HG03575 (cell line): ENCODE measurements around the gene GUCY2D.
"Not testable (repeated sequence)": the region's sequence is repeated elsewhere in the genome, so short reads cannot be mapped to it uniquely, and the experiment has no call there.

Experiments
- ATAC-seq: cut with Tn5 transposase; IDR thresholded peaks from one replicate; pipeline ENCODE4 v1.9.1; 2021; ENCODE audit not compliant: unreplicated experiment, insufficient number of reproducible peaks, low FRiP score; ENCODE audit errors: extremely low read depth

GUCY2D gene

DNA sequence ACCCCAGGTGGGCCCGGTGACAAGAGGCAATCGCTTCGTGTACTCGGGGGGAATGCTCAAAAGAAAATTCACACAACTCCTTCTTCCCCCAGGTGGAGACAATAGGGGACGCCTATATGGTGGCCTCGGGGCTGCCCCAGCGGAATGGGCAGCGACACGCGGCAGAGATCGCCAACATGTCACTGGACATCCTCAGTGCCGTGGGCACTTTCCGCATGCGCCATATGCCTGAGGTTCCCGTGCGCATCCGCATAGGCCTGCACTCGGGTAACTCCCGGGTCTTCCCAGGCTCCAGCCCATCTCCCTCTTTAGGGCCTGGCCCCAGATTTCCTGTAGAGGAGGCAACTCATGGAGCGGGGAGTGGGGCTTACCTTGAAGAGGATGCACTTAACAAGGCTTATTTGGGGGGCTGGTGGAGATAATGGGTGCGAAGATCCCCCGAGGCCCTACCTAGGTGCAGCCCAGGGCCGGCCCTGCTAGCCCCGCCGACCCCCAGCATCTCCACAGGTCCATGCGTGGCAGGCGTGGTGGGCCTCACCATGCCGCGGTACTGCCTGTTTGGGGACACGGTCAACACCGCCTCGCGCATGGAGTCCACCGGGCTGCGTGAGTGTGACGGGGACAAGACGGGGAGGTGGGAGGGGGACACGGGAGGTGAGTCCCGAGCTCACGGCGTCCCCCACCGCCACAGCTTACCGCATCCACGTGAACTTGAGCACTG lies 13.0 kb downstream of the GUCY2D start:
- ATAC-seq = no peak

DNA sequence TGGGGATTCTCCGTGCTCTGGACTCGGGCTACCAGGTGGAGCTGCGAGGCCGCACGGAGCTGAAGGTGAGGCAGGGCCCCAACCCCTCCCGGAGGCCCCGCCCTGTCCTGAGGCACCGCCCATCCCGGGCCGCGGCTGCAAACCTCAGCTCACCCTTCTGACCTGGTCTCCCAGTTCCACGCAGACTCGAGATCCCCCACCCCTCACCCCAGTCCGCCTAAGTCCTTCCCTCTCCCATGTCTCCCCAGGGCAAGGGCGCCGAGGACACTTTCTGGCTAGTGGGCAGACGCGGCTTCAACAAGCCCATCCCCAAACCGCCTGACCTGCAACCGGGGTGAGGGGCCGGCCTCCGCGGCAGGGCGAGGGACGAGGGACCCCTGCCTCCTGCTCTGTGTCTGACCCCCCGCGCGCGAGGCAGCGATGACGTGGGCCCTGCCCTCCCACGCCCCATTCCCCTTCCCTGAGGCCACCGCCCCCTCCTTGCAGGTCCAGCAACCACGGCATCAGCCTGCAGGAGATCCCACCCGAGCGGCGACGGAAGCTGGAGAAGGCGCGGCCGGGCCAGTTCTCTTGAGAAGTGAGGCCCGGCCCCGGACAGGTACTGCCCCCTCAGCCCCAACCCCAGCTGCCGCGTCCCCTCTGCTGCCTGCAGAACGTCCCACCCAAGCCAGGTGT lies 13.7 kb downstream of the GUCY2D start:
- ATAC-seq = no peak

DNA sequence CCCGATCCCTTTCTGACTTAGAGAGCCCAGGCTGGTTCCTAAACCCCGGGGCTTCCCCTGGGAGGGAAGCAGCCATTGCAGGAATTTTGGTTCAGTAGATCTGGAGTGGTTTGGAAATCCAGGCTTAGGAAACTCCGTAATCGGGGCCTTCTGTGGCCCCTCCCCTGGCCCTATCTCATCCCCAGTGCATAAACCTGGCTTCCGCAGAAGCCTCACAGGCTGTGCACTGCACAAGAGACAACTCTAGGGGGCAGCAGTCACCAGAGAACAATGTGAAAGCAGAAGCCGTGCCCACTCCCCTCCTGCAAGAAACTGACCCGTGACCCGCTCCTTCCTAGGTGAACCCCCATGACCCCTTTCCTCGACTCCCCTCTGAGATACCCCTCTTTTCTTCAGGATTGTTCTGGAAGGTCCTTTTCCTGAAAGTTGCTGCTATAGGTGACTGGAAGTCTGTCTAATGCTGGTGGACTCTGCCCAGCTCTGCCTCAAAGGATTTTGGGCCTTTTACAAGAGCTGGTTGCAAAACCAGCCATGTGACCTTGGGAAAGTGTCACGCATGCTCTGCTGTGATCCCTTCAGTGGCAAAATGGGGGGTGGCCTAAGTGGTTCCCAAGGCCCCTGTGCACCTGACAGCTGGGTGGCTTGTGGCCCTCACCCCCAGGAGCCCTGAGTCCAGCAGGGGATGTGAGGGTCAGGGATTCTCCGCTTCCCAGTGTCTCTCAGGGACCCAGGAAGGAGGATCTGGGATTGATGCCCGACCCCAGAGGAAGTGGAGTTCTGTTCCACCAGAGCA lies 14.4 kb downstream of the GUCY2D start:
- no peak for ATAC-seq

DNA sequence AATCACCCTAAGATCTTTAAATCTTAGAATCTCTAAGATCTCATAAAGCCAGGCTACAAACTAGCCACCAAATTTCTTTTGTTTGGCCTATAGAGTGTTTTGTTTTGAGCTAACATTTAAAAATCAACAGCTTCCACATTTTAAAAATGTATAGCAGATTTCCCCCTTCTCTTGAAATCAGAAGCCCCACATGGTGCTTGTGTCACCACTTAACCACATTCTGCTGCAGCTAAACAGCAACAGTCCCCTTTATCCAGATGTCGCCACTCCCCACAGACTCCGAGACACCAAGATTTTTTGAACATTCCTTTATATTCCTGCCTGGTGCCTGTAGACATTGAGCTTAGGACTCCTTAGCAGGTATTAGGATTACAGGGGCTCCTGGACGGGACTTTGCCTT lies 16.0 kb downstream of the GUCY2D start:
- ATAC-seq = no peak

DNA sequence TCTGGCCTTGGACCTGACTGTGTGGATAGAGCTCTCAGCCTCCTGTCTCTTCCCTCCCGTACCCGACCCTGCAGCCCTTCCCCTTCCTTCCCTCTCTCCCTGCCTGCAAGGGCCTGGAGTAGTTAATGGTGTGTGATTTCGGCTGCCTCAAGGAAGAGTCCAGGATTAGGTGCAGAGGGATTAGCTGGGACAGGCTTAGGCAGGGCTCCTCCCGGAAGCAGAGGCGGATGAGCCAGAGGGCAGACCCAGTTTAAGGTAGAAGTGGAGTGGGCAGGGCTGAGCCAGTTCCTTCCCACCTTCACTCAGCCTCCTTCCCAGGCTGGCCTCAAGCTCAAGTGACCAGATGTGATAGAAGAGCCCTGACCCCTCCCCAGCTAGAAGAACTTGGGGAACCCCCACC lies 16.8 kb downstream of the GUCY2D start:
- ATAC-seq = no peak

DNA sequence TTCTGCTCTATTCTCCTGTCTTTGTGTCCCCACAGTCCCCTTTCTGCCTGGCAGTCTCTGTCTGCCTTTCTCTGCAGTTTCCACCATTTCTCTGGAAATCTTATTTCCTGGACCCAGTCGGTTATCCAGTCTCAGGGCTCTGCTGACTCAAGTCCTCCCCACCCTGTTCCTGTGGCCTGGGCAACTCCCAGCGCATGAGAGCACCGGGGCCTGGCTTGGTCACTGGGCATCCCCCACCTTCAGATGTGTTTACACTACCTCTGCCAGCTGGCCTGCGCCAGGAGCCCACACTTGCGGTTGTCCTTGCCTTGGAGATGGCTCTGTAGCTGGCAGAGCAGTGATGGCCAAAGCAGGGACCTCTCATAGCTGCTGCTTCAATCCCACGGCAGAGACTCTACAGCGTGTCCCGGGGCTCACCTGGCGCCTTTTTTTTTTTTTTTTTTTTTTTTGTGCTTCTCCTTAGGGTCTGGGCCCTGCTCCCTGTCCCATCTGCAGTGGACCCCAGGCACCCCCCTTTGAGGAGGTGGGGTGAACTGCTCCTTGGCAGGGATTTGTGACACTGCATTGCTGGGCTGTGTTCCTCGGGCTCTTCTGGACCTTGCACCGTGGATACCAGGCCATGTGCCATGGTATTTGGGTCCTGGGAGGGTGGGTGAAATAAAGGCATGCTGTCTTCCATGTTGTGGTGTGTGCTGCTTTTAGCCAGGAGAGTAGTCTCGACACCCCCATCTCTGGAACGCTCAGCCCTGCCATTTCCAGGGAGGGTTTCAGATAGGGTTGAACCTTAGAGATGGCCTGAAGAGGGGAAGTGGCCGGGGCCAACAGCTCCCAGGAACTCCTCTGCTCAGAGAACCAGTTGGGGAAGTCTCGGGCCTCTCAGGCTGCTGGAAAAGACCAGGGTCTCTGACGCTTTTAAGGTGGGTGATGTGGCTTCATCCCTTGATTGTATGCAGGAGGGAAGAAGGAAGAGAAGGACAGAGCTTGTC lies 17.5 kb downstream of the GUCY2D start:
- no peak for ATAC-seq

DNA sequence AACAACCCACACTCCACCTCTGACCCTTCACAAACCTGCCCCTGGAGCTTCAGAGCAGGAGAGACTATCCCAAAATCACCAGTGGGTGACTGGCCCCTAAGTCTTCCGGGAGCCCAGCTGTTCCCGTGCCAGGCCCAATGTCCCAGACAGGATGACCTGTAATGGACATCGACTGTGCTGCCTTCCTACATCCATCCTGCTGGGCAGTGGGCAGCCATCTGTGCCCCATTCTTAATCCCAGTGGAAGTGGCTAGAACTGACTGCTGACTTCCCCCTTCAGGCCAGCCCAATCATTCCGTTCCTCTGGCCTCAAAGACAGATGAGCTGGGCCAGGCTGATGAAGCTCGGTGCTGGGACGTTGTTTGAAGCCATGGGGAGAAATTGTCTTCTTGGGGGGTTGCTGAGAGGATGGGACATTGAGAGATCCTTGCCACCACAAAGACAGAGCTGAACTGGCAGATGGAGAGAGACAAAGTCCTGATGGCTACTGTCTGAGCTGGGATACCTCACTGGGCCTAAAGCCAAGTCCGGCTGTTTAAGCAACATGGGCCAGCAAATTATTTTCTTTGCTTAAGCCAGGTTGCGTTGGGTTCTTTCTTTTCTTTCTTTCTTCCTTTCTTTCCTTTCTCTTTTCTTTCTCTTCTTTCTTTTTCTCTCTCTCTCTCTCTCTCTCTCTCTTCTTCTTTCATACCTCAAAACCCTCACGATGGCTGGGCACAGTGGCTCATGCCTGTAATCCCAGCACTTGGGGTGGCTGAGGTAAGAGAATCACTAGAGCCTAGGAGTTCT lies 18.6 kb downstream of the GUCY2D start:
- no peak for ATAC-seq

DNA sequence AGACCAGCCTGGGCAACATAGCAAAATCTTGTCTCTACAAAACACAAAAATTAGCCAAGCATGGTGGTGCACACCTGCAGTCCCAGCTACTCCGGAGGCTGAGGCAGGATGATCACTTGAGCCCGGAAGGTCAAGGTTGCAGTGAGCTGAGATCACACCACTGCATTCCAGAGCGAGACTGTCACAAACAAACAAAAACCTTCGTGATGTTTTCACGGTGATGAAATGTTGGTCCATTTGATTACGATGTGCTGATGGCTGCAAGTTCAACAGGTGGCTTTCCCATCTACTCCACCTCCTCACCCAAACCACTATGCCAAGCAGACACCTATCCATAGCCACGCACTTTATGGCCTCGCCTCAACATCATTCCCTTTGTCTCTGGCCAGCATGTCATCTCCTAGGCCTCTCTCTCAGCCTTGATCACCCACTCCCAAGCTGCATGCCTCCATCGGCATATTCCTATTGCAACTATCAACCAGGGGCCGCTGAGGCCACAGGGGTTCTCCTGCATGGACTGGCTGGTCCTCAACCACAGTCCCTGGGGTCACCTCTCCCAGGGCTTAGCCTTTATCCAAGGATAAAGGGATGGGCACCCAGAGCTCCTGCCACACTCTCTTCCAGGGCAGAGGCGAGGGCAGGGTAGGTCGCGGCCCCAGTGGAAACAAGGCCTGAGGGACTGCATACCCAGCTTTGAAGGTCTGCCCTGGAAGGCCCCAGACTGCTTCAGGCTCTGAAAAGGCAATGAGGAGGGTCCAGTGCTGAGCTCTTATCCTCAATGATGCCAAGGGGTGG lies 19.3 kb downstream of the GUCY2D start:
- no peak for ATAC-seq

DNA sequence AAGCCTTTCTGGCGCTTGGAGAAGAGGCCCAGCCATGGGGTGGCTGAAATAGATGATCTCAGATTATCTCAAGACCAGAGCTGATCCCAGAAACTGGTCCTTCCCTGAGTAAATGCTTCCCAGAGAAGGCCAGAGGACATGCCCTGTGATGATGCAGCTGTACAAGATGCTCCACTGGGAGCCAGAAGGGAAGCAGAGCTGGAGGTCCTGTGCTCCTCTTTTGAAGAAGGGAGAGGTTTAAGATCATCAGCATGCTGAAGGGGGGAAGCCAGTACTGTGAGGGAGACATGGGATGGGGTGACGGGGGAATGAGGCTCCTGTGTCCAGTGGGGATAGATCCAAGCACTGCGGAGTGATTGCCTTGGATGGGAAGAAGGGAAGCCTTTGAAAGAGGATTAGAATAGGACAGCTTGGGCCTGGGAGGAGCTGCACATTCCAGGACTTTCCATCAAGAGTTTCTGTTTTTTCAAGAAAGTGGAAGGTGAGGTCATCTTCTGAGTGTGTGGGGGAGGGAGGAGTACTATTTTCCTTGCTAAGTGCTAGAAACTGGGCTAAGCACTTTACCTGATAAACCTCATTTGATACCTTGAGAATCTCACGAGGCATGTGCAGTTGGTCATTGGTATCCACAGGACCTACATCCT lies 20.1 kb downstream of the GUCY2D start:
- ATAC-seq = no peak

DNA sequence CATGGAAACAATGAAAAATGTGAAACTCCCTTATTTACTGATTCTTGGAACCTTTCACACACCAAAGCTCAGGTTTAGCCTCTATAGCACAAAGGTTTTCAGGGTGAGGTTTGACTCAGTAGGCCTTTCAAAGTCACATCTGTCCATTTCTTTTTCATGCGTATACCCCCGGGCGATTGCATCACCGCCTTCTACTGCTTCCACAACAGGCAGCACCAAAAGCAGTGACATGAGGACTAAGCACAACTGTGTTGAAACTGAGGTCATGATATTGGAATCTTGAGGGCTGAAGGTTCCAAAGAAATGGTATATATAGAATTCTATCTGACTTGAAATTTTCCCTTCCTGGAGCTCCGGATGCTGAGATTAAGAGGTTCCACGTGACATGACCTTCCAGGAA lies 21.7 kb downstream of the GUCY2D start:
- not testable (repeated sequence) for ATAC-seq

DNA sequence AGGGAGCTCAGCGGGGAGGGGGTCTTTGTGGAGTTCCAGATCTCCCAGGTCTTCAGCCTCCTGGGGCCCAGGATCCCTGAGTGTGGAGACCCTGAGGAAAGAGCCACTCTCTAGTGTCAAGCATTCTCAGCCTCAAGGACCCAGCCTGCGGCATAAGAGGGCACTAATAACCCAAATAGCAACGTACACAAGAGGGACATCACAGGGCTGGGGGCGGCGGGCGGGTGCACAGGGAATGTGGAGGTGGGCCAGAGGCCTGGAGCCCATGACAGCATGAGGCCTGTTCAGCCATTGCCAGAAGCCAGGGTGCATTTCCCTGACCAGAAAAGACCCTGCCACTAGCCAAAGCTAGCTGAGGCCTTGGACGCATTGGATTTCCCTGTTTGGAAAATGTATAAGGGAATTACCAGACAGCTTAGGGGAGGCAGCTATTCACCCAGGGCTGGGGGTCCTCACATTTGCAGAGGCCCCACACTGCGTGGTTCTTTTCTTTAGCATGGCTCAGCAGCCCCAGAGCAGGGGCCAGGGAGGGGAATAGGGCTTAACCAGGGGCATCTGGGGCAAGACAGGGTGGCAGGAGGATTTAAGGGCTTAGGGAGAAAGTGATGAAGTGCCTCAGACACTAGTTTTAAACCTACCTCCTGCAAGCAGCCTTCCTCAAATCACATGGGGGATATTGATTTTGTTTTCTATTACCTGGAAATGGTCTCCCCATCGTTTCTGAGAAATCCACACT lies 22.9 kb downstream of the GUCY2D start:
- ATAC-seq = no peak

DNA sequence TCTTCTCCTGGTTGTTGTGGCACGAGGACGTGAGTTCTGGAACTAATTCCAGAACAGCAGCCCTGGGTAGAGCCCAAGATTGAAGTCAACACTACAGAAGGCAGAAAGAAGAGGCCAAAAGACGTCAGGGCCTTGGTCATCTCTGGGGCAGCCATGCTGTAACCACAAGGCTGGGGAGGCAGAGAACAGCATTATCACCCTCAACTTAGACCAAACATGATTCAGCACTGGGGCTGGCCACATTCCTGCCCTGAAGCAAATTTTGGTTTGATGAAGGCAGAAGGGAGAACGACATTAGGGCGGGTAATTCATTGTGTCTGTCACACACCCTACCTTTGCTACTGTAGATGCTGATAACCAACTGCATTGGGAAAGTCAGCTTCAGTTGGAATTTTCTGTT lies 26.7 kb downstream of the GUCY2D start:
- no peak for ATAC-seq

DNA sequence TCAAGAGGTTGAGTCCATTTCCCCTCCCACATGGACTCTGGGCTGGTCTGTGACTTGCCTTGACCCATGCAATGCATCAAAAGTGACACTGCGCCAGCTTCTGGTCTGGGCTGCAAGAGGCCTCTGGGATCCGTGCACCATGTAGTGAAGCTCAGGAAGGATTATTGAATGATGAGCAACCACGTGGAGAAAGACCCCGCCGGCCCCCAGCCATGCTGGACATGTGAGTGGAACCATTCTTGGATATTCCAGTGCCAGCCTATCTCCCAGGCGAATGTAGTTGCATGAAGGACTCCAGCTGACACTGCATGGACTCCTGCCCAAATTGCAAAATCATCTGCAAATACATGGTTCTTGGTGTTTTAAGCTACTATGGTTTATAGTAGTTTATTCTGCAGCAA lies 28.8 kb downstream of the GUCY2D start:
- no peak for ATAC-seq

DNA sequence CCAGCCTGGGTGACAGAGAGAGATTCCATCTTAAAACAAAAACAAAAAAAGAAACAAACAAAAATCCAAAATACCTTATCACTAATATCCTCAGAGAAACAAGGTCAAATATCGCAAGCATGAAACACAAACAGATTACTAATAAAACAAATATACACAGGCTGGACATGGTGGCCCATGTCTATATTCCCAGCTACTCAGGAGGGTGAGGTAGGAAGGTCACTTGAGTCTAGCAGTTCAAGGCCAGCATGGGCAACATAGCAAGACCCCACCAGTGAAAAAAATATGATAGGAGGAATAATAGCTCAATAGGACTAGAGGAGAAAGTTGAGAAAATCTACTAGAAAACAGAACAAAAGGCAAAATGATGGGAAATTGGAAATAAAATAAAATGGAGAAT lies 29.5 kb downstream of the GUCY2D start:
- no peak for ATAC-seq

DNA sequence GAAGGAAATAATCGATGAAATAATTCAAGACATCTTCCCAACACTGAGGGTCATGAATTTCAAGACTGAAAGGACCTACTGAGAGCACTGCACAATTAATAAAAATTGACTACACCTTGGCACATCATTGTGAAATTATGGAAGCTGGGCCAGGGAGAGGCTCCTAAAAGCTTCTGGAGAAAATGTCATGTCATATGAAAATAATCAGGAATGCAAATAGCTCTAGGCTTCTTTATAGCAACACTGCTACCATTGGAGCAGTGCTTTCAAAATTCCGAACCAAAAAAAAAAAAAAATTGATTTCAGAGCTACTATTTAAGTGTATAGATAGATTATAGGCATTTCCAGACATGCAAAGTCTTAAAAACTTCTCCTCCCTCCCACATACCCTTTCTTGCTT lies 30.0 kb downstream of the GUCY2D start:
- no peak for ATAC-seq

DNA sequence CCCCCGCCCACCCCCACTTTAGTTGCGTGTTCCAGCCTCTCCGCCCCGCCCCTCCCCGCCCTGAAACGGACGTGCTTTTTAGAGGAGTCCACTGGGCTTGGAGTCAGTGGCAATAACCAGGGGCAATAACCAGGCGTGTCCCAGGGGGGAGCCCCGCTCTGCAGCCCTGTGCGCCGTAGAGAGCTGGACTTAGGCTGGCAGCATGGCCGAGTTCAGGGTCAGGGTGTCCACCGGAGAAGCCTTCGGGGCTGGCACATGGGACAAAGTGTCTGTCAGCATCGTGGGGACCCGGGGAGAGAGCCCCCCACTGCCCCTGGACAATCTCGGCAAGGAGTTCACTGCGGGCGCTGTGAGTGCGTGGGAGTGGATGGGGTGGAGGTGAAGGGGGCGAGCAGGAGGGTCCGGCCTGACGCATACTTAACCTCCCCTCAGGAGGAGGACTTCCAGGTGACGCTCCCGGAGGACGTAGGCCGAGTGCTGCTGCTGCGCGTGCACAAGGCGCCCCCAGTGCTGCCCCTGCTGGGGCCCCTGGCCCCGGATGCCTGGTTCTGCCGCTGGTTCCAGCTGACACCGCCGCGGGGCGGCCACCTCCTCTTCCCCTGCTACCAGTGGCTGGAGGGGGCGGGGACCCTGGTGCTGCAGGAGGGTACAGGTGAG lies 36.7 kb downstream of the GUCY2D start, which contains the start of gene ALOX15B:
TSS of gene ALOX15B (plus strand) at position 106 of the 657 bp plus-strand sequence. CDS start at position 203, 97 bp downstream.
- ATAC-seq = no peak
